H1 (cell line): ENCODE data around the gene SH3RF3. TPM values are rescaled to one million over a fixed set of nuclear protein-coding genes. Genes with fewer than 3 reads are reported as not detected.

Experiments
- CTCF ChIA-PET: fragments of 300-600 bp; sonication (Branson Sonifier 250); formaldehyde crosslinking; loops from one replicate; lab custom pipeline; 2021; ENCODE audit not compliant: partially characterized antibody; lab: Charles Lee
- POLR2A ChIA-PET: fragments of 300-600 bp; sonication (Branson Sonifier 250); formaldehyde crosslinking; loops from one replicate; lab custom pipeline; 2021; ENCODE audit warnings: inconsistent platforms; ENCODE audit not compliant: partially characterized antibody; lab: Charles Lee
- DNase-seq, 2 experiments: peaks; one replicate each; pipeline versions ENCODE4 v3.0.0 to v3.0.0-alpha.2; 2010 to 2022; ENCODE audit warnings: low spot score in 2 of 2, low read depth in 1 of 2, mixed read lengths in 1 of 2
- FAIRE-seq: peaks from 2 replicates; lab custom pipeline; 2011; peaks lifted over from hg19 to GRCh38; lab: Jason Lieb, UNC
- H2AFZ ChIP-seq: 2 replicates; pipeline ENCODE4 v1.8.1; 2012; ENCODE audit warnings: low read length, inconsistent platforms
- H2AK5ac ChIP-seq: 2 replicates; pipeline ENCODE4 v1.6.1; 2013; ENCODE audit warnings: low read depth, low read length
- H2BK120ac ChIP-seq: replicated peaks from 2 replicates; pipeline ENCODE3; 2013; ENCODE audit warnings: low read depth, low read length, inconsistent platforms
- H2BK12ac ChIP-seq: 2 replicates; pipeline ENCODE4 v1.6.1; 2013; ENCODE audit warnings: low read depth, low read length
- H2BK15ac ChIP-seq: 2 replicates; pipeline ENCODE4 v1.6.1; 2013; ENCODE audit warnings: low read length
- H2BK20ac ChIP-seq: 2 replicates; pipeline ENCODE4 v1.6.1; 2013; ENCODE audit warnings: low read length
- H2BK5ac ChIP-seq: 2 replicates; pipeline ENCODE4 v1.6.1; 2013; ENCODE audit warnings: low read depth, low read length
- H3K14ac ChIP-seq: 2 replicates; pipeline ENCODE4 v1.6.1; 2013; ENCODE audit warnings: inconsistent platforms; ENCODE audit not compliant: insufficient read length
- H3K18ac ChIP-seq: 2 replicates; pipeline ENCODE4 v1.6.1; 2013; ENCODE audit warnings: low read length; ENCODE audit errors: extremely low read depth
- H3K23ac ChIP-seq: 2 replicates; pipeline ENCODE4 v1.6.1; 2013; ENCODE audit warnings: inconsistent platforms; ENCODE audit not compliant: insufficient read length
- H3K23me2 ChIP-seq: 2 replicates; pipeline ENCODE4 v1.6.1; 2013; ENCODE audit warnings: low read depth, low read length
- H3K27ac ChIP-seq: 2 replicates; pipeline ENCODE4 v1.6.1; 2011; ENCODE audit warnings: low read depth, low read length, inconsistent platforms
- H3K27me3 ChIP-seq, 4 experiments: replicated peaks in 1 of 4; 1 replicate in 1 of 4; 2 replicates in 3 of 4; pipeline versions ENCODE4 v1.6.1 to v1.8.1; 2011 to 2013; ENCODE audit warnings: low read length in 3 of 4, mild to moderate bottlenecking in 3 of 4, inconsistent platforms in 2 of 4, mixed read lengths in 2 of 4, moderate library complexity in 1 of 4; ENCODE audit not compliant: control insufficient read depth in 3 of 4, insufficient read depth in 3 of 4; ENCODE audit errors: extremely low read depth in 1 of 4
- H3K36me3 ChIP-seq, 4 experiments: 2 replicates each; pipeline versions ENCODE4 v1.6.1 to v1.8.1; 2011 to 2013; ENCODE audit warnings: mild to moderate bottlenecking in 4 of 4, low read length in 3 of 4, moderate library complexity in 2 of 4, control low read depth in 1 of 4, inconsistent platforms in 1 of 4; ENCODE audit not compliant: insufficient read depth in 4 of 4, control insufficient read depth in 2 of 4
- H3K4ac ChIP-seq: replicated peaks from 2 replicates; pipeline ENCODE3; 2013; ENCODE audit warnings: low read length, low read depth, mixed read lengths, inconsistent platforms; ENCODE audit not compliant: insufficient read length
- H3K4me1 ChIP-seq, 4 experiments: replicated peaks in 1 of 4; 1 replicate in 1 of 4; 2 replicates in 3 of 4; pipeline versions ENCODE4 v1.6.1 to v1.8.1; 2011 to 2013; ENCODE audit warnings: low read length in 3 of 4, inconsistent platforms in 2 of 4, mixed read lengths in 1 of 4; ENCODE audit not compliant: insufficient read depth in 4 of 4, control insufficient read depth in 3 of 4
- H3K4me2 ChIP-seq, 2 experiments: 2 replicates each; pipeline versions ENCODE4 v1.6.1 to v1.8.1; 2011 to 2013; ENCODE audit warnings: low read depth in 2 of 2, low read length in 2 of 2, control low read depth in 1 of 2, inconsistent platforms in 1 of 2, mild to moderate bottlenecking in 1 of 2; ENCODE audit not compliant: insufficient read depth in 1 of 2
- H3K4me3 ChIP-seq, 4 experiments: fragments of 200-600, 300-600 bp in 1 of 4; sonication (generic), shearing (Covaris generic), sonication (Bioruptor Twin) in 1 of 4; 2 replicates each; pipeline versions ENCODE4 v1.5.1 to v1.8.1; 2011 to 2016; ENCODE audit warnings: low read length in 4 of 4, low read depth in 3 of 4, control low read depth in 2 of 4, inconsistent platforms in 2 of 4, mild to moderate bottlenecking in 2 of 4, mixed read lengths in 1 of 4, moderate library complexity in 1 of 4; ENCODE audit not compliant: insufficient read depth in 2 of 4; ENCODE audit errors: extremely low read depth in 1 of 4
- H3K56ac ChIP-seq: replicated peaks from 2 replicates; pipeline ENCODE3; 2013; ENCODE audit warnings: low read depth, mild to moderate bottlenecking, mixed read lengths, low read length, inconsistent platforms; ENCODE audit not compliant: insufficient read length
- H3K79me1 ChIP-seq: 2 replicates; pipeline ENCODE4 v1.6.1; 2013; ENCODE audit warnings: low read depth, low read length, control low read depth
- H3K79me2 ChIP-seq, 2 experiments: 2 replicates each; pipeline versions ENCODE4 v1.6.1 to v1.8.1; 2012 to 2013; ENCODE audit warnings: low read length in 2 of 2, mild to moderate bottlenecking in 2 of 2, inconsistent platforms in 1 of 2; ENCODE audit not compliant: insufficient read depth in 2 of 2, control insufficient read depth in 1 of 2
- H3K9ac ChIP-seq, 4 experiments: replicated peaks in 1 of 4; 1 replicate in 1 of 4; 2 replicates in 3 of 4; pipeline versions ENCODE4 v1.6.1 to v1.8.1; 2011 to 2013; ENCODE audit warnings: low read depth in 3 of 4, low read length in 3 of 4, control low read depth in 2 of 4, mild to moderate bottlenecking in 2 of 4, moderate library complexity in 2 of 4, inconsistent platforms in 1 of 4; ENCODE audit errors: extremely low read depth in 1 of 4
- H3K9me3 ChIP-seq, 2 experiments: 2 replicates each; pipeline versions ENCODE4 v1.6.1 to v1.8.1; 2012 to 2013; ENCODE audit warnings: mild to moderate bottlenecking in 2 of 2, moderate library complexity in 2 of 2, control low read depth in 1 of 2, inconsistent platforms in 1 of 2, low read depth in 1 of 2, low read length in 1 of 2, mixed read lengths in 1 of 2; ENCODE audit not compliant: insufficient read depth in 2 of 2
- H4K20me1 ChIP-seq, 2 experiments: replicated peaks in 1 of 2; 2 replicates each; pipeline versions ENCODE3 to v1.8.1; 2011 to 2013; ENCODE audit warnings: inconsistent platforms in 2 of 2, low read length in 2 of 2, mild to moderate bottlenecking in 1 of 2; ENCODE audit not compliant: insufficient read depth in 2 of 2, control insufficient read depth in 1 of 2
- H4K5ac ChIP-seq: 2 replicates; pipeline ENCODE4 v1.6.1; 2013; ENCODE audit warnings: low read length, low read depth, mixed read lengths, inconsistent platforms; ENCODE audit not compliant: insufficient read length
- H4K8ac ChIP-seq: 2 replicates; pipeline ENCODE4 v1.8.0; 2013; ENCODE audit warnings: mild to moderate bottlenecking, moderate library complexity, low read length, inconsistent platforms; ENCODE audit not compliant: insufficient read depth; ENCODE audit errors: extremely low read depth
- H4K91ac ChIP-seq: replicated peaks from 2 replicates; pipeline ENCODE3; 2013; ENCODE audit warnings: low read length, mixed read lengths, inconsistent platforms; ENCODE audit not compliant: insufficient read length
- BRCA1 ChIP-seq: IDR thresholded peaks from 2 replicates; pipeline ENCODE4 v1.6.1; 2012; ENCODE audit warnings: low read depth, low read length, improper control_type of control experiment
- FOSL1 ChIP-seq: IDR thresholded peaks from 2 replicates; pipeline ENCODE4 v1.6.1; 2011; ENCODE audit warnings: mild to moderate bottlenecking, low read depth, low read length, moderate library complexity; ENCODE audit not compliant: insufficient read depth
- HDAC2 ChIP-seq, 2 experiments: fragments of 300-600 bp in 1 of 2; sonication (generic) in 1 of 2; IDR thresholded peaks; 2 replicates each; pipeline ENCODE4 v1.6.1; 2011 to 2012; ENCODE audit warnings: low read depth in 2 of 2, low read length in 2 of 2, mild to moderate bottlenecking in 2 of 2, moderate library complexity in 2 of 2, borderline replicate concordance in 1 of 2, inconsistent platforms in 1 of 2
- KDM1A ChIP-seq: fragments of 200-600, 300-600 bp; sonication (generic); IDR thresholded peaks from 2 replicates; pipeline ENCODE4 v1.7.1; 2016; ENCODE audit warnings: mild to moderate bottlenecking, low read length, borderline replicate concordance
- MAFK ChIP-seq: IDR thresholded peaks from 2 replicates; pipeline ENCODE4 v1.6.1; 2012; ENCODE audit warnings: low read depth, mild to moderate bottlenecking, improper control_type of control experiment, low read length
- NRF1 ChIP-seq: IDR thresholded peaks from 2 replicates; pipeline ENCODE4 v1.6.1; 2011; ENCODE audit warnings: mild to moderate bottlenecking, low read depth, low read length, improper control_type of control experiment
- POLR2AphosphoS5 ChIP-seq: IDR thresholded peaks from 2 replicates; pipeline ENCODE4 v1.6.1; 2011; ENCODE audit warnings: low read depth, low read length
- RFX5 ChIP-seq: IDR thresholded peaks from 2 replicates; pipeline ENCODE4 v1.6.1; 2011; ENCODE audit warnings: low read depth, low read length, improper control_type of control experiment, borderline replicate concordance
- RXRA ChIP-seq: IDR thresholded peaks from 2 replicates; pipeline ENCODE4 v1.6.1; 2011; ENCODE audit warnings: low read depth, mild to moderate bottlenecking, low read length, moderate library complexity; ENCODE audit not compliant: insufficient read depth
- SIN3A ChIP-seq, 2 experiments: IDR thresholded peaks in 1 of 2; conservative IDR thresholded peaks in 1 of 2; 2 replicates each; pipeline ENCODE4 v1.6.1; 2011 to 2012; ENCODE audit warnings: low read length in 2 of 2, improper control_type of control experiment in 1 of 2, low read depth in 1 of 2, mild to moderate bottlenecking in 1 of 2
- SRF ChIP-seq: IDR thresholded peaks from 2 replicates; pipeline ENCODE4 v1.6.1; 2011; ENCODE audit warnings: mild to moderate bottlenecking, low read depth, low read length, moderate library complexity
- TAF1 ChIP-seq: IDR thresholded peaks from 2 replicates; pipeline ENCODE4 v1.6.1; 2011; ENCODE audit warnings: mild to moderate bottlenecking, low read depth, low read length
- TEAD4 ChIP-seq: IDR thresholded peaks from 2 replicates; pipeline ENCODE4 v1.6.1; 2012; ENCODE audit warnings: low read depth, low read length, inconsistent platforms, mixed read lengths
- WGBS, 2 experiments: shearing (Covaris generic) in 1 of 2; methylation state at CpG; one replicate each; pipeline versions ENCODE4 v1.1.6 to v1.1.7; 2013 to 2015; ENCODE audit warnings: low lambda C conversion rate in 2 of 2, mixed read lengths in 2 of 2, inconsistent platforms in 1 of 2, low coverage in 1 of 2, missing lambda C conversion rate in 1 of 2; ENCODE audit not compliant: insufficient replicate concordance in 2 of 2, insufficient coverage in 1 of 2, insufficient read length in 1 of 2; ENCODE audit errors: extremely low coverage in 1 of 2, missing lambda C conversion rate in 1 of 2; 5-methylcytosine and 5-hydroxymethylcytosine counted together
- polyA plus RNA-seq, 7 experiments: library from polyadenylated mRNA; depleted of rRNA in 3 of 7; stranded (reverse) in 5 of 7; unstranded in 2 of 7; fragments of >200 nt in 5 of 7; fragments of 200-250 nt in 2 of 7; gene quantifications; 1 replicate in 5 of 7; 2 replicates in 1 of 7; 4 replicates in 1 of 7; pipeline versions ENCODE4 v1.2.1 to v1.2.3, GENCODE V29; 2011 to 2013; ENCODE audit warnings: missing spikeins in 2 of 7, mixed read lengths in 2 of 7
- total RNA-seq: library from RNA; stranded (reverse); fragmentation: NEBNext Ultra II Directional; extraction: Animal tissue kit (Norgen Biotek cat#: 25700); gene quantifications from 2 replicates; pipeline ENCODE4 v1.2.1, GENCODE V29; 2021
- TF ChIP-seq, protein P1 (sequence below): IDR thresholded peaks from 2 replicates; pipeline ENCODE4 v1.6.1; 2011; ENCODE audit warnings: low read depth, mild to moderate bottlenecking, low read length; ENCODE audit not compliant: insufficient read depth

The SH3RF3 gene
- total and polyA plus RNA-seq, 2 of the 8 experiments (the other 6 are each of a cell fraction or from before 2014, with no cell fraction given), result 0.11 to 0.65 TPM

- WGBS, 2 experiments, result 97% methylated on average over 4 of the region's 4 CpGs; no CpG with 5 or more reads in 1 of the 2 experiments
- Histone ChIP-seq H3K56ac (no peak overlapping the region), H3K9ac (no peak overlapping the region), H2BK12ac (no peak overlapping the region), H3K4ac (no peak overlapping the region), H3K79me1 (no peaks in the 10 kb centered on the region), H4K91ac (no peak overlapping the region), H3K4me1 (peaks cover 0 to 8% (median 0%) of the 10 kb centered on the region in 4 experiments; a peak in 1 of 7 replicates), H2BK15ac (no peak overlapping the region), H3K18ac (no peak overlapping the region), H4K5ac (no peak overlapping the region), H3K27me3 (no peaks in the 10 kb centered on the region), H3K4me2 (no peak overlapping the region), H3K23ac (no peak overlapping the region), H3K27ac (no peak overlapping the region), H4K8ac (no peak overlapping the region), H4K20me1 (no peaks in the 10 kb centered on the region), H3K9me3 (no peaks in the 10 kb centered on the region), H3K79me2 (no peaks in the 10 kb centered on the region), H2AK5ac (no peak overlapping the region), H3K36me3 (no peaks in the 10 kb centered on the region), H2BK5ac (no peak overlapping the region), H2BK20ac (no peak overlapping the region), H3K14ac (no peak overlapping the region), H3K23me2 (no peaks in the 10 kb centered on the region; the same call in 1 of the 2 replicates), H2AFZ (no peak overlapping the region), H2BK120ac (no peak overlapping the region), H3K4me3 (no peak overlapping the region)
- TF ChIP-seq MAFK (no peak), RXRA (no peak), HDAC2 (IDR thresholded peaks at IDR 0.05; ENCODE audit: borderline replicate concordance in 1 of 2, low read depth in 2 of 2, low read length in 2 of 2) (no peak), TEAD4 (no peak), SRF (no peak), BRCA1 (no peak), SIN3A (conservative IDR thresholded peaks at IDR 0.05 in 1 of 2, IDR thresholded peaks at IDR 0.05 in 1 of 2; ENCODE audit: low read depth in 1 of 2, low read length in 2 of 2) (no peak), FOSL1 (no peak), TAF1 (no peak), KDM1A (no peak), NRF1 (no peak), POLR2AphosphoS5 (no peak), RFX5 (no peak)
- TF ChIP-seq, protein P1, sequence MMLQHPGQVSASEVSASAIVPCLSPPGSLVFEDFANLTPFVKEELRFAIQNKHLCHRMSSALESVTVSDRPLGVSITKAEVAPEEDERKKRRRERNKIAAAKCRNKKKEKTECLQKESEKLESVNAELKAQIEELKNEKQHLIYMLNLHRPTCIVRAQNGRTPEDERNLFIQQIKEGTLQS, result no peak
- no peak for FAIRE-seq
- DNase-seq, result no peak
- CTCF ChIA-PET, result no interaction called here
- POLR2A ChIA-PET, result no interaction called here
Observed at GRCh38 chr2:109325570-109325969, 196.6 kb downstream of the SH3RF3 start.
